ENCODE results near the gene GLB1L2. TPM values are rescaled to one million over a fixed set of nuclear protein-coding genes. Genes with fewer than 3 reads are reported as not detected.

Gene GLB1L2
- polyA plus RNA-seq, 1 of the 3 experiments (the other 2 are of a cell fraction), result 3.4 TPM

GRCh38 chr11:134374171-134374570, 42.4 kb downstream of the GLB1L2 start (continued):
- no peak for TF ChIP-seq IRF3 (IDR thresholded peaks at IDR 0.05; ENCODE audit: low read depth, low read length)
- TF ChIP-seq REST (IDR thresholded peaks at IDR 0.05; ENCODE audit: low read depth, low read length), result no peak

- Histone ChIP-seq H3K4me3 (ENCODE audit: low read depth in 2 of 2, low read length in 1 of 2) (no peak overlapping the region), H3K4me2 (no peak overlapping the region), H3K79me2 (ENCODE audit: insufficient read depth) (no peaks in the 10 kb centered on the region), H3K27me3 (ENCODE audit: insufficient read depth) (no peaks in the 10 kb centered on the region), H3K27ac (ENCODE audit: low read depth in 2 of 2, low read length in 1 of 2) (no peak overlapping the region), H2AFZ (ENCODE audit: low read depth) (no peak overlapping the region), H3K9me3 (no peaks in the 10 kb centered on the region), H3K9ac (no peak overlapping the region), H3K4me1 (ENCODE audit: control insufficient read depth in 1 of 2, insufficient read depth in 2 of 2, low read depth in 1 of 2, low read length in 1 of 2) (no peaks in the 10 kb centered on the region; a peak in 1 of 4 replicates), H3K36me3 (replicated peaks in 1 of 2; ENCODE audit: control insufficient read depth in 1 of 2, insufficient read depth in 2 of 2, low read length in 1 of 2) (no peaks in the 10 kb centered on the region), H4K20me1 (ENCODE audit: insufficient read depth) (no peaks in the 10 kb centered on the region), H3F3A (replicated peaks; ENCODE audit: insufficient read depth) (no peaks in the 10 kb centered on the region), H3K9me2 (no peaks in the 10 kb centered on the region)
- DNase-seq, result no peak
- POLR2A ChIA-PET, result no interaction called here
- no peak for TF ChIP-seq FOSL2 (IDR thresholded peaks at IDR 0.05; ENCODE audit: borderline replicate concordance, low read depth)
- TF ChIP-seq PBX3 (IDR thresholded peaks at IDR 0.05), result no peak
- CTCF ChIA-PET, result interaction anchor here (1.0 kb wide), 1 partner anchor 493 kb away, joined by 4 read pairs; no protein-coding TSS in a partner anchor
- WGBS (ENCODE audit: low lambda C conversion rate), result 62% methylated on average over 16 of the region's 16 CpGs
Observed at GRCh38 chr11:134374891-134375550, 43.2 kb downstream of the GLB1L2 start.

GRCh38 chr11:134376150-134376921, 44.5 kb downstream of the GLB1L2 start:
- CTCF ChIA-PET, result interaction anchor here (0.8 to 1.3 kb wide), 2 partner anchors 12 to 16 kb away, joined by 3 to 4 read pairs; no protein-coding TSS in a partner anchor
- POLR2A ChIA-PET, result interaction anchor here (0.7 kb wide), 1 partner anchor 203 kb away, joined by 5 read pairs; no protein-coding TSS in a partner anchor
- H3K9me2 ChIP-seq, result no peaks in the 10 kb centered on the region
- H3K27me3 ChIP-seq (ENCODE audit: insufficient read depth), result no peaks in the 10 kb centered on the region
- no peak for DNase-seq
- no peaks in the 10 kb centered on the region for H3K9me3 ChIP-seq
- no peak overlapping the region for H2AFZ ChIP-seq (ENCODE audit: low read depth)
- H3F3A ChIP-seq (replicated peaks; ENCODE audit: insufficient read depth), result no peaks in the 10 kb centered on the region
- H3K4me3 ChIP-seq (ENCODE audit: low read depth in 2 of 2, low read length in 1 of 2), result no peak overlapping the region
- no peak overlapping the region for H3K27ac ChIP-seq (ENCODE audit: low read depth in 2 of 2, low read length in 1 of 2)
- H3K79me2 ChIP-seq (ENCODE audit: insufficient read depth), result no peaks in the 10 kb centered on the region
- no peaks in the 10 kb centered on the region; a peak in 1 of 4 replicates for H3K4me1 ChIP-seq (ENCODE audit: control insufficient read depth in 1 of 2, insufficient read depth in 2 of 2, low read depth in 1 of 2, low read length in 1 of 2)
- WGBS (ENCODE audit: low lambda C conversion rate), result 52% methylated on average over 10 of the region's 18 CpGs
- H4K20me1 ChIP-seq (ENCODE audit: insufficient read depth), result no peaks in the 10 kb centered on the region
- H3K4me2 ChIP-seq, result no peak overlapping the region
- no peaks in the 10 kb centered on the region for H3K36me3 ChIP-seq (replicated peaks in 1 of 2; ENCODE audit: control insufficient read depth in 1 of 2, insufficient read depth in 2 of 2, low read length in 1 of 2)
- H3K9ac ChIP-seq, result no peak overlapping the region
- TF ChIP-seq FOXM1 (IDR thresholded peaks at IDR 0.05; ENCODE audit: low read depth) (no peak), USF1 (IDR thresholded peaks at IDR 0.05; ENCODE audit: borderline replicate concordance, low read depth) (no peak), TAF1 (IDR thresholded peaks at IDR 0.05; ENCODE audit: borderline replicate concordance, low read depth, low read length) (no peak), RFX5 (IDR thresholded peaks at IDR 0.05; ENCODE audit: low read length) (no peak), ZBTB33 (IDR thresholded peaks at IDR 0.05; ENCODE audit: borderline replicate concordance, low read depth) (no peak), GABPA (IDR thresholded peaks at IDR 0.05; ENCODE audit: low read depth) (no peak), CTCF (IDR thresholded peaks at IDR 0.05) (no peak)
